Esophagus squamous epithelium (tissue), 4 donors: ENCODE data around the gene NKX3-2.

Experiments
- CTCF ChIP-seq, 6 experiments: fragments of 450-650 bp in 4 of 6; fragments of 200-600 bp in 2 of 6; sonication (generic) in 2 of 6; IDR thresholded peaks; one replicate each; pipeline ENCODE4 v1.5.1; 2016 to 2019; ENCODE audit warnings: antibody characterized with exemption in 6 of 6, mild to moderate bottlenecking in 4 of 6, moderate library complexity in 4 of 6
- POLR2A ChIP-seq, 4 donors: fragments of 450-650 bp; IDR thresholded peaks; one replicate each; pipeline ENCODE4 v1.6.1; 2017; ENCODE audit warnings: antibody characterized with exemption in 4 of 4, mild to moderate bottlenecking in 4 of 4, moderate library complexity in 3 of 4

- TF ChIP-seq CTCF (IDR thresholded peaks at IDR 0.05) (no peak), POLR2A (IDR thresholded peaks at IDR 0.05) (no peak)
Observed at GRCh38 chr4:13525606-13526281, 18.6 kb downstream of the NKX3-2 start.
